Measurements from ENCODE around the gene CAMTA1.

The CAMTA1 gene

DNA sequence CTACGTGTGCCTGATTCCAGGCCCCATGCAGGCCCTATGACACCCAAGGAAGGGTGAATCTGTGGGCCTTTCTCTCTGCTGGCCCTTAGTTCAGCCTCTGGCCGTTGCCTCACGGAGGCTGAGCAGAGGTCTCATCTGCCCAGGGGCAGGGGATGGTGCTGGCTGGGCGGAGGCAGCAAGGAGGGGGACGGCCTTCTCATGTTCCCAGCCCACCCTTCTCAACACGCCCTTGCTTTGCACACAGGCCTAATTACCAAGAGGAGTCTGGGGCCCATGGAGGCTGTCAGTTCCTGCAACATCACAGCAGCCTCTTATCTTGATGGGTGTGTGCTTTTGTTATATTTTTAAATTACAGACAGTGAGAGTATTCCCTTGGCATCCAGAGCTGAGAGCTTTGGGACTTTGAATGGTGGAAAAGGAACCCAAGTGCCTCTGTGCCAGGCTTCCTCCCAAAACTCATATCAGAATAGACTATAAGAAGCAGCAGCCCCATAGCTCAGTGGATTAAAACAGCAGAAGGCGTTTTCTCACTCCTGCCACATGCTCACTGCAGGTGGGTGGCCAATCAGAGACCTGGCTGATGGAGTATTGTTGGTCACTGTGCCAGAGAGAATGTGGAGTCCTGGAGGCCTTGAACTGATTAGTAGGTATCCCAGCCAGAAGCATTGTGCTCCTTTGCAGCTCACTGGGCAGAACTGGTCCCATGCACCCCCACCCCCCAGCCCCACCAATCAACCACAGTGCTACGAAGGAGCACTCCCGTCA is 164.9 kb downstream of the CAMTA1 start:
- ChIA-PET CTCF (no interaction called here), POLR2A (ENCODE audit: low non-redundant PET) (no interaction called here)

DNA sequence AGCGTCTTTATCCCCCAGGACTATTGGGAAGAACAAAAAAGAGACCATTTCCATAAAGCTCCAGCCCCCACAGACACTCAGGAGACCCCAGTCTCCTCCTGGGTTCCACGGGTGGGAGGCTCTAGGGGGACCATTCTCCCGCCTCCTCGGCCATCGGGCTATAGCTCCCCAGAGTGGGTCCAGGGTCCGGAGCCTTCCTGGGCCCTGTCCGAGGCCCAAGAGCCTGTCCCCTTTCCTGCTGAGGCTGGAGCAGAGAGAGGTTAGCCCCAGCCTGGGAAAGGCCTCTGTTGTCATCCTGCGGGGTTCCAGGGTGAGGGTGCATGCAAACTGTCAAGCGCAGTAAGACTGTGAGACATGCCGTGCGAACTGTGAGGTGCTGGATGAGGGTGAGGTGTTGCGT is 166.3 kb downstream of the CAMTA1 start:
- ChIA-PET POLR2A (ENCODE audit: low non-redundant PET) (no interaction called here), CTCF (no interaction called here)
- H3K27ac ChIP-seq: no peak overlapping the region
- TF ChIP-seq, protein P1, sequence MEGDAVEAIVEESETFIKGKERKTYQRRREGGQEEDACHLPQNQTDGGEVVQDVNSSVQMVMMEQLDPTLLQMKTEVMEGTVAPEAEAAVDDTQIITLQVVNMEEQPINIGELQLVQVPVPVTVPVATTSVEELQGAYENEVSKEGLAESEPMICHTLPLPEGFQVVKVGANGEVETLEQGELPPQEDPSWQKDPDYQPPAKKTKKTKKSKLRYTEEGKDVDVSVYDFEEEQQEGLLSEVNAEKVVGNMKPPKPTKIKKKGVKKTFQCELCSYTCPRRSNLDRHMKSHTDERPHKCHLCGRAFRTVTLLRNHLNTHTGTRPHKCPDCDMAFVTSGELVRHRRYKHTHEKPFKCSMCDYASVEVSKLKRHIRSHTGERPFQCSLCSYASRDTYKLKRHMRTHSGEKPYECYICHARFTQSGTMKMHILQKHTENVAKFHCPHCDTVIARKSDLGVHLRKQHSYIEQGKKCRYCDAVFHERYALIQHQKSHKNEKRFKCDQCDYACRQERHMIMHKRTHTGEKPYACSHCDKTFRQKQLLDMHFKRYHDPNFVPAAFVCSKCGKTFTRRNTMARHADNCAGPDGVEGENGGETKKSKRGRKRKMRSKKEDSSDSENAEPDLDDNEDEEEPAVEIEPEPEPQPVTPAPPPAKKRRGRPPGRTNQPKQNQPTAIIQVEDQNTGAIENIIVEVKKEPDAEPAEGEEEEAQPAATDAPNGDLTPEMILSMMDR (conservative IDR thresholded peaks at IDR 0.05; ENCODE audit: low read depth): no peak
- no peak for DNase-seq (ENCODE audit: low spot score)

More for the DNA sequence above, 164.9 kb downstream of the CAMTA1 start:
- TF ChIP-seq, protein P1 (conservative IDR thresholded peaks at IDR 0.05; ENCODE audit: low read depth): no peak
- H3K27ac ChIP-seq: no peak overlapping the region
- no peak for DNase-seq (ENCODE audit: low spot score)

DNA sequence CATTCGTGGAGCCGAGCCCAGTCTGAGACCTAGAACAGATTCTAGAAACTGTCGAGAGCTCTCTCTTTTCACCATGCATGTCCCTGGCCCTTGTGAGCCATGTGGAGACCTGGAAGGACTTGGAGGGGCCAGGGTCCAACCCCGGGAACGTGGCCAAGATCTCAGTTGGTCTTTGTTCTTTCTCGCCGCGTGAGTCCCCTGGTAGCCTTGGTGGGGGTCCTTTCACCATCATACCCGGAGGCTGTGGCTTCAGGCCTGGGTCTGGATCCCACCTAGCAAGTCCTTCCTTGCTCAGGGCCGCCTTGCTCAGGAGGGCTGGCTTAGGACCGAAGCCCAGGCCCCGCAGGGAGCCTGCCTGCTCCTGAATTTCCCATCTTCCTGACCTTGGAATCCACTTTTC is 168.0 kb downstream of the CAMTA1 start:
- CTCF ChIA-PET: no interaction called here
- H3K27ac ChIP-seq: no peak overlapping the region
- TF ChIP-seq, protein P1 (conservative IDR thresholded peaks at IDR 0.05; ENCODE audit: low read depth): no peak
- POLR2A ChIA-PET (ENCODE audit: low non-redundant PET): no interaction called here
- DNase-seq (ENCODE audit: low spot score): no peak

DNA sequence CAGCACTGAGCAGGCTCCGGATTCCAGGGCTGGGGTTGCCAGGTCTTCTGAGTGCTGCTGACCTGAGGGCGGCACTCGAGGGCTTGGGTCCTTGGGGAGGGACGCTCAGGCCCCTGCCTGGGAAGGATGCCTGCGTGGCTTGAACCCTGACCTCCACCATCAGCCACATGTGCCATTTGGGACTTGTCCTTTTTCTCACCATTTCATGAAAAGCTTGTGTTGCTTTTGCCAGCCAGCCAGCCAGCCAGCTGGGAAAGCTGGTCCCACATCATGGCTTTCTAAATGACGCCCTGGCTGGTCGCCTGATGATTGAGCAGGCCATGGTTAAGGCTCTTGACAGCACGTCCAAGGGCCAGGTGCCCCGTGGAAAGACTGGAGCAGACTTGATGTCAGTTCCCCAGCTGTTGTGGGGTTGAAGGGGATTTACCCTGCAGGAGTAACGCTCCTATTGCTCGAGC is 168.7 kb downstream of the CAMTA1 start:
- TF ChIP-seq, protein P1 (conservative IDR thresholded peaks at IDR 0.05; ENCODE audit: low read depth): no peak
- H3K27ac ChIP-seq: no peak overlapping the region
- ChIA-PET CTCF (interaction anchor here (0.6 kb wide), 1 partner anchor 219 kb away, joined by 3 read pairs; no protein-coding TSS in a partner anchor), POLR2A (ENCODE audit: low non-redundant PET) (interaction anchor here (0.6 kb wide), 1 partner anchor 11 kb away, joined by 4 read pairs; no protein-coding TSS in a partner anchor)
- no peak for DNase-seq (ENCODE audit: low spot score)

DNA sequence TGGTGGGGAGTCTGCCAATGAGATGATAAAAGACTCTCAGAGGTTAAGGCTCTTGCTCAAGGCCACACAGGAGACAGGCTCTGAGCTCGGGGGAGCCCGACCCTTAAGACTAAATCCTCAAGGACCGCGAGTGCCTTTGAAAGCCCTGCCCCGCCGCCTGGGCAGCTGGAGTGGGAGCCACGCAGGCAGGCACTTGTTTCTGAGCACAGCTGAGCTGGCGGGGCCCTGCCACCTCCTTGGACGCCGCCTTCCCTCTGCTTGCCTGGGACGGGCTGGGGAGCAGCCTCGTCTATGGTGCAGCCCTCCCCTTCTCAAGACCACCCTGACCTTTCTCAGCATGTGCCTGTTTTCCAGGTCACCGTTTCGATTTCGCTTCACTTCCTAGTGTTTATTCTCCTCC is 169.3 kb downstream of the CAMTA1 start:
- H3K27ac ChIP-seq: no peak overlapping the region
- TF ChIP-seq, protein P1 (conservative IDR thresholded peaks at IDR 0.05; ENCODE audit: low read depth): no peak
- no peak for DNase-seq (ENCODE audit: low spot score)
- ChIA-PET POLR2A (ENCODE audit: low non-redundant PET) (no interaction called here), CTCF (interaction anchor here (0.6 to 0.7 kb wide), 2 partner anchors 115 to 220 kb away, joined by 3 read pairs; no protein-coding TSS in a partner anchor)

DNA sequence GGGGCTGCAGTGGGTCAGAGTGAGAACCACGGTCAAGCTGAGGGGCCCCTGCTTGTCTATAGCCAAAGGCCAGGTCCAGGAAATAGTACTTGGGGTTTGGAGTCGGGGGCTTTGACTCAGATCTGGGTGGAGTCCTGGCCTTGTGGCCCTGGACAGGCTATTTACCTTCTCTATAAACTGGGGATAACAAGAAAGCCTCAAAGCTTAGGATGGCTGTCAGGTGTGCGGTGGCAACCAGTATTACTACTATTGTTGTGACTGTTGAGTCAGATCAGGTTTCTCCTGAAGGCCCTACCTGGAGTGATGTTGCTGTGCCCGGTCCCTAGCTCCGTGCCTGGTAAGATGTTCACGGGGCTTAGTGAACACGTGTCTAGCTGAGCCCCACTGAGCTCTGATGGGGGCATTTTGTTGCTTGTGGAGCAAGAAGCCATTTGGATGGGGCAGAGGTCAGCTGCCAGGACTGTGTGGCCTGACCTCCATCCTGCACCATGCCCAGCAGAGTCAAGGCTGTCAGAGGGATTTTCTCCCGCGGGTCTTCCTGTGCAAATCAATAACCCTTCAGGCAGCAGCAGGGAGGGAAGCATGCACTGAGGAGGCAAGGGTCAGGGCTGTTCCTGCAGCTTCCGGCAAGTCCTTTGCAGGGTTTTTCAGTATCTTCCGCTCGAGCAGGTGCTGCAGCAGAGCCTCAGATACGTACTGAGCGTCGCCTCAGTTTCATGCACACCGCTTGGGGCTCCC is 170.3 kb downstream of the CAMTA1 start:
- DNase-seq (ENCODE audit: low spot score): no peak
- ChIA-PET CTCF (interaction anchor here (0.6 to 0.7 kb wide), 2 partner anchors 65 to 93 kb away, joined by 3 to 4 read pairs; no protein-coding TSS in a partner anchor), POLR2A (ENCODE audit: low non-redundant PET) (no interaction called here)
- TF ChIP-seq, protein P1 (conservative IDR thresholded peaks at IDR 0.05; ENCODE audit: low read depth): no peak
- H3K27ac ChIP-seq: no peak overlapping the region
